Motor neuron (in vitro differentiated cells): ENCODE data around the gene CAPN11. TPM values are rescaled to one million over a fixed set of nuclear protein-coding genes. Genes with fewer than 3 reads are reported as not detected.
"Not testable (repeated sequence)": the region's sequence is repeated elsewhere in the genome, so short reads cannot be mapped to it uniquely, and the experiment has no call there.

Source experiments
- ATAC-seq, 8 experiments: fragments of 200-7000 bp; cut with Tn5 transposase; replicated peaks in 6 of 8; 2 replicates each; pipeline ENCODE4 v1.8.0; 2021; ENCODE audit warnings: mild to moderate bottlenecking in 8 of 8, moderate library complexity in 8 of 8
- H3K27ac ChIP-seq, 2 donors: fragments of 250-450 bp; sonication (Bioruptor Pico); 2 replicates each; pipeline ENCODE4 v1.9.0; 2021; ENCODE audit warnings: antibody characterized with exemption in 2 of 2, mild to moderate bottlenecking in 2 of 2, moderate library complexity in 1 of 2
- H3K4me1 ChIP-seq, 2 donors: fragments of 250-450 bp; sonication (Bioruptor Pico); replicated peaks in 1 of 2; 2 replicates each; pipeline ENCODE4 v1.6.1; 2021; ENCODE audit warnings: antibody characterized with exemption in 2 of 2, mild to moderate bottlenecking in 2 of 2, moderate library complexity in 1 of 2
- H3K4me3 ChIP-seq, 5 donors: fragments of 250-450 bp; sonication (Bioruptor Pico); 2 replicates each; pipeline ENCODE4 v1.9.0; 2021; ENCODE audit warnings: antibody characterized with exemption in 5 of 5, mild to moderate bottlenecking in 5 of 5, moderate library complexity in 4 of 5
- WGBS, 10 experiments: fragments of 450-650 bp; shearing (Covaris generic); methylation state at CpG; one replicate each; pipeline ENCODE4 v1.0.0; 2022; 5-methylcytosine and 5-hydroxymethylcytosine counted together
- in situ Hi-C, 9 experiments: fragments of 400-800 bp; cut with MboI; loops; one replicate each; pipeline ENCODE4 v1.15.0; 2021; ENCODE audit warnings: low sequenced_read_pairs in 9 of 9, low pct_unique_long_range_greater_than_20kb in 2 of 9; ENCODE audit not compliant: unreplicated experiment in 9 of 9
- total RNA-seq, 8 experiments: library from RNA; unstranded; fragments of 300-600 nt; gene quantifications; 2 replicates each; pipeline versions ENCODE4 v1.2.3 to v1.2.4, GENCODE V29; 2022

Gene CAPN11
- total RNA-seq, 8 experiments from 2014 or later = 0.13 to 0.71 (median 0.20) TPM; not detected in 5

GRCh38 chr6:44231426-44231825, 72.8 kb downstream of the CAPN11 start:
- ATAC-seq, H3K4me3 ChIP-seq, H3K27ac ChIP-seq: not testable (repeated sequence)
- H3K4me1 ChIP-seq = peaks cover 17 to 21% of the 10 kb centered on the region in 2 donors
- WGBS, 10 experiments = 60 to 100% (median 92%) methylated on average over 1 to 8 of the region's 9 CpGs; no CpG with 5 or more reads in 2 of the 10 experiments
- in situ Hi-C loops = loop anchor here in 2 of 9 experiments (10.0 to 25.0 kb wide), 2 partner anchors 57 to 119 kb away; no protein-coding TSS in a partner anchor

- WGBS, 10 experiments = 20 to 100% (median 86%) methylated on average over 1 to 10 of the region's 16 CpGs; no CpG with 5 or more reads in 4 of the 10 experiments
Observed at GRCh38 chr6:44232676-44233566, 74.3 kb downstream of the CAPN11 start.

GRCh38 chr6:44233567-44234100, 75.0 kb downstream of the CAPN11 start:
- no peak for ATAC-seq
- H3K27ac ChIP-seq = no peak overlapping the region
- H3K4me1 ChIP-seq = peaks cover 14 to 18% of the 10 kb centered on the region in 2 donors
- in situ Hi-C loops = loop anchor here in 2 of 9 experiments (10.0 to 25.0 kb wide), 2 partner anchors 59 to 121 kb away; no protein-coding TSS in a partner anchor
- 45 to 100% (median 84%) methylated on average over 2 to 12 of the region's 14 CpGs; no CpG with 5 or more reads in 2 of the 10 experiments for WGBS, 10 experiments
- H3K4me3 ChIP-seq = no peak overlapping the region

More at GRCh38 chr6:44232676-44233566, 74.3 kb downstream of the CAPN11 start:
- Histone ChIP-seq H3K27ac (no peak overlapping the region), H3K4me3 (no peak overlapping the region), H3K4me1 (peaks cover 13% of the 10 kb centered on the region in 2 donors)
- in situ Hi-C loops = loop anchor here in 2 of 9 experiments (10.0 to 25.0 kb wide), 2 partner anchors 58 to 121 kb away; no protein-coding TSS in a partner anchor
- no peak for ATAC-seq

Other genes starting within 250 kb of the CAPN11 start
- gene MRPL14, start 31.4 kb upstream of the CAPN11 start, total RNA-seq = 10 to 100 TPM; 34.3 to 82.4 (median 56.0) TPM
- 10 to 100 TPM; 29.1 to 51.4 (median 38.5) TPM for gene TMEM63B, start 31.3 kb upstream of the CAPN11 start, total RNA-seq
- under 1 TPM in 2 of 8 experiments, not detected in 6; 0.27 to 0.38 TPM for gene MYMX, start 58.1 kb downstream of the CAPN11 start, total RNA-seq
- gene SLC29A1, start 64.8 kb downstream of the CAPN11 start, total RNA-seq = 10 to 100 TPM in 7 of 8 experiments, 1 to 10 TPM in 1; 3.8 to 58.8 (median 24.4) TPM
- gene HSP90AB1, start 88.3 kb downstream of the CAPN11 start, total RNA-seq = 1,000 to 10,000 TPM in 1 of 8 experiments, 100 to 1,000 TPM in 7; 588 to 1,345 (median 878) TPM
- gene SLC35B2, start 98.7 kb downstream of the CAPN11 start, total RNA-seq = 10 to 100 TPM; 14.4 to 53.7 (median 41.0) TPM
- gene NFKBIE, start 106.7 kb downstream of the CAPN11 start, total RNA-seq = 10 to 100 TPM in 1 of 8 experiments, 1 to 10 TPM in 7; 5.0 to 10.6 (median 8.0) TPM
- 10 to 100 TPM in 5 of 8 experiments, 1 to 10 TPM in 1, under 1 TPM in 2; 0.41 to 21.4 (median 14.3) TPM for gene TMEM151B, start 111.6 kb downstream of the CAPN11 start, total RNA-seq
- 10 to 100 TPM in 6 of 8 experiments, 1 to 10 TPM in 2; 6.5 to 19.5 (median 11.5) TPM for gene AARS2, start 154.5 kb downstream of the CAPN11 start, total RNA-seq
- gene SPATS1, start 183.8 kb downstream of the CAPN11 start, total RNA-seq = not detected
- gene CDC5L, start 228.9 kb downstream of the CAPN11 start, total RNA-seq = 10 to 100 TPM; 15.4 to 39.9 (median 27.6) TPM